H1 (cell line): ENCODE measurements around the gene APMAP. TPM values are rescaled to one million over a fixed set of nuclear protein-coding genes. Genes with fewer than 3 reads are reported as not detected.

Experiments
- E2F6 ChIP-seq: IDR thresholded peaks from 2 replicates; pipeline ENCODE4 v1.6.1; 2012; ENCODE audit warnings: inconsistent platforms
- KDM1A ChIP-seq: fragments of 200-600, 300-600 bp; sonication (generic); IDR thresholded peaks from 2 replicates; pipeline ENCODE4 v1.7.1; 2016; ENCODE audit warnings: mild to moderate bottlenecking, low read length, borderline replicate concordance
- RAD21 ChIP-seq, 2 experiments: IDR thresholded peaks in 1 of 2; conservative IDR thresholded peaks in 1 of 2; 2 replicates each; pipeline ENCODE4 v1.6.1; 2011; ENCODE audit warnings: low read depth in 2 of 2, low read length in 2 of 2, improper control_type of control experiment in 1 of 2, inconsistent platforms in 1 of 2, mild to moderate bottlenecking in 1 of 2, moderate library complexity in 1 of 2
- SP1 ChIP-seq: IDR thresholded peaks from 2 replicates; pipeline ENCODE4 v1.6.1; 2011; ENCODE audit warnings: low read depth, low read length
- SP4 ChIP-seq: IDR thresholded peaks from 2 replicates; pipeline ENCODE4 v1.6.1; 2012; ENCODE audit warnings: low read length, inconsistent platforms
- SUZ12 ChIP-seq: fragments of 200-600 bp; sonication (generic); IDR thresholded peaks from 2 replicates; pipeline ENCODE4 v1.6.1; 2012; ENCODE audit warnings: mild to moderate bottlenecking, inconsistent platforms, low read length, moderate library complexity, mixed read lengths
- TCF12 ChIP-seq: IDR thresholded peaks from 2 replicates; pipeline ENCODE4 v1.6.1; 2011; ENCODE audit warnings: low read depth, mild to moderate bottlenecking, low read length
- TEAD4 ChIP-seq: IDR thresholded peaks from 2 replicates; pipeline ENCODE4 v1.6.1; 2012; ENCODE audit warnings: low read depth, low read length, inconsistent platforms, mixed read lengths
- USF2 ChIP-seq: IDR thresholded peaks from 2 replicates; pipeline ENCODE4 v1.6.1; 2011; ENCODE audit warnings: low read length, improper control_type of control experiment
- polyA plus RNA-seq, 7 experiments: library from polyadenylated mRNA; depleted of rRNA in 3 of 7; stranded (reverse) in 5 of 7; unstranded in 2 of 7; fragments of >200 nt in 5 of 7; fragments of 200-250 nt in 2 of 7; gene quantifications; 1 replicate in 5 of 7; 2 replicates in 1 of 7; 4 replicates in 1 of 7; pipeline versions ENCODE4 v1.2.1 to v1.2.3, GENCODE V29; 2011 to 2013; ENCODE audit warnings: missing spikeins in 2 of 7, mixed read lengths in 2 of 7
- total RNA-seq: library from RNA; stranded (reverse); fragmentation: NEBNext Ultra II Directional; extraction: Animal tissue kit (Norgen Biotek cat#: 25700); gene quantifications from 2 replicates; pipeline ENCODE4 v1.2.1, GENCODE V29; 2021

The APMAP gene
- total and polyA plus RNA-seq, 2 of the 8 experiments (the other 6 are each of a cell fraction or from before 2014, with no cell fraction given) = 31.3 to 66.0 TPM

GRCh38 chr20:24952376-24953208, 40.0 kb downstream of the APMAP start (continued):
- TF ChIP-seq SP4 (no peak), KDM1A (no peak), USF2 (no peak), E2F6 (no peak), SUZ12 (no peak), TCF12 (no peak), RAD21 (IDR thresholded peaks at IDR 0.05 in 1 of 2, conservative IDR thresholded peaks at IDR 0.05 in 1 of 2; ENCODE audit: low read depth in 2 of 2, low read length in 2 of 2) (no peak), SP1 (no peak), TEAD4 (no peak)
